ENCODE data around the gene ARHGAP6.
"Not testable (repeated sequence)": the region's sequence is repeated elsewhere in the genome, so short reads cannot be mapped to it uniquely, and the experiment has no call there.

ARHGAP6 gene

GRCh38 chrX:11399489-11400094 lies 266.1 kb downstream of the ARHGAP6 start:
- no peak for DNase-seq (ENCODE audit: low spot score)

- DNase-seq (ENCODE audit: low spot score), result no peak
These were observed 266.9 kb downstream of the ARHGAP6 start for GRCh38 chrX:11398785-11399184.

- DNase-seq (ENCODE audit: low spot score), result no peak
These were observed 267.6 kb downstream of the ARHGAP6 start for GRCh38 chrX:11398139-11398538.

- DNase-seq (ENCODE audit: low spot score), result no peak
These were observed 268.0 kb downstream of the ARHGAP6 start for GRCh38 chrX:11397680-11398079.

- no peak for DNase-seq (ENCODE audit: low spot score)
These were observed 269.9 kb downstream of the ARHGAP6 start for GRCh38 chrX:11395859-11396258.

- DNase-seq (ENCODE audit: low spot score), result no peak
These were observed 271.6 kb downstream of the ARHGAP6 start for GRCh38 chrX:11393949-11394654.

- DNase-seq (ENCODE audit: low spot score), result no peak
These were observed 278.9 kb downstream of the ARHGAP6 start for GRCh38 chrX:11386812-11387211.

- DNase-seq (ENCODE audit: low spot score), result no peak
These were observed 279.7 kb downstream of the ARHGAP6 start for GRCh38 chrX:11386001-11386523.

- DNase-seq (ENCODE audit: low spot score), result no peak
These were observed 282.8 kb downstream of the ARHGAP6 start for GRCh38 chrX:11382930-11383329.

GRCh38 chrX:11381464-11381863 lies 284.3 kb downstream of the ARHGAP6 start:
- DNase-seq (ENCODE audit: low spot score), result peak; percentile 79

GRCh38 chrX:11380187-11380844 lies 285.4 kb downstream of the ARHGAP6 start:
- DNase-seq (ENCODE audit: low spot score), result no peak

- no peak for DNase-seq (ENCODE audit: low spot score)
These were observed 289.6 kb downstream of the ARHGAP6 start for GRCh38 chrX:11376163-11376562.

GRCh38 chrX:11375614-11376119 lies 290.1 kb downstream of the ARHGAP6 start:
- DNase-seq (ENCODE audit: low spot score), result no peak

- no peak for DNase-seq (ENCODE audit: low spot score)
These were observed 291.1 kb downstream of the ARHGAP6 start for GRCh38 chrX:11374570-11374969.

GRCh38 chrX:11371106-11371505 lies 294.6 kb downstream of the ARHGAP6 start:
- no peak for DNase-seq (ENCODE audit: low spot score)

- DNase-seq (ENCODE audit: low spot score), result no peak
These were observed 297.9 kb downstream of the ARHGAP6 start for GRCh38 chrX:11367609-11368430.

- DNase-seq (ENCODE audit: low spot score), result no peak
These were observed 298.6 kb downstream of the ARHGAP6 start for GRCh38 chrX:11366998-11367595.

- no peak for DNase-seq (ENCODE audit: low spot score)
These were observed 300.3 kb downstream of the ARHGAP6 start for GRCh38 chrX:11365426-11365825.

GRCh38 chrX:11364835-11365234 lies 300.9 kb downstream of the ARHGAP6 start:
- DNase-seq (ENCODE audit: low spot score), result no peak

GRCh38 chrX:11363825-11364224 lies 301.9 kb downstream of the ARHGAP6 start:
- DNase-seq (ENCODE audit: low spot score), result not testable (repeated sequence)

- peak; percentile 88 for DNase-seq (ENCODE audit: low spot score)
These were observed 302.6 kb downstream of the ARHGAP6 start for GRCh38 chrX:11363069-11363594.

Measured in NAMALWA (cell line).